Brain microvascular endothelial cell (primary cell): ENCODE results near the gene POU2AF1.

Source experiments
- DNase-seq: peaks from one replicate; pipeline ENCODE4 v3.0.0-alpha.2; 2020
- H3K27ac ChIP-seq: fragments of 250-450 bp; sonication (Bioruptor Pico); 2 replicates; pipeline ENCODE4 v1.5.1; 2020; ENCODE audit warnings: mild to moderate bottlenecking, moderate library complexity
- H3K27me3 ChIP-seq: fragments of 250-450 bp; sonication (Bioruptor Pico); replicated peaks from 2 replicates; pipeline ENCODE4 v1.5.1; 2020; ENCODE audit warnings: mild to moderate bottlenecking
- H3K36me3 ChIP-seq: fragments of 250-450 bp; sonication (Bioruptor Pico); replicated peaks from 2 replicates; pipeline ENCODE4 v1.5.1; 2020; ENCODE audit warnings: mild to moderate bottlenecking
- H3K4me3 ChIP-seq: 2 replicates; pipeline ENCODE4 v1.5.1; 2011; ENCODE audit warnings: low read depth, mild to moderate bottlenecking, control low read depth, low read length, moderate library complexity
- CTCF ChIP-seq: IDR thresholded peaks from 2 replicates; pipeline ENCODE4 v1.5.1; 2011; ENCODE audit warnings: low read depth, mild to moderate bottlenecking, moderate library complexity, low read length, control low read depth, inconsistent platforms; ENCODE audit errors: missing control alignments
- in situ Hi-C: cut with HindIII; loops from 2 replicates; pipeline ENCODE4 v1.10.0; 2017; ENCODE audit warnings: low sequenced_read_pairs, low pct_ligation_motif_present

Gene POU2AF1

GRCh38 chr11:111384494-111384893 is 5.4 kb upstream of the POU2AF1 start:
- Histone ChIP-seq H3K27ac (no peak overlapping the region), H3K4me3 (no peak overlapping the region), H3K27me3 (no peaks in the 10 kb centered on the region), H3K36me3 (no peaks in the 10 kb centered on the region)
- in situ Hi-C loops = no loop called here
- TF ChIP-seq CTCF = no peak
- no peak for DNase-seq

GRCh38 chr11:111382451-111382850 is 3.4 kb upstream of the POU2AF1 start:
- no peak for DNase-seq
- no peak overlapping the region for H3K4me3 ChIP-seq
- in situ Hi-C loops = no loop called here

GRCh38 chr11:111379602-111380136 is 594 bp upstream of the POU2AF1 start:
- in situ Hi-C loops = no loop called here
- no peak for TF ChIP-seq CTCF
- no peak overlapping the region for H3K4me3 ChIP-seq
- no peak overlapping the region for H3K27ac ChIP-seq
- no peaks in the 10 kb centered on the region for H3K27me3 ChIP-seq
- no peak for DNase-seq
- no peaks in the 10 kb centered on the region for H3K36me3 ChIP-seq

More at GRCh38 chr11:111382451-111382850, 3.4 kb upstream of the POU2AF1 start:
- no peaks in the 10 kb centered on the region for H3K27me3 ChIP-seq
- no peak overlapping the region for H3K27ac ChIP-seq
- H3K36me3 ChIP-seq = no peaks in the 10 kb centered on the region
- TF ChIP-seq CTCF = no peak

GRCh38 chr11:111378185-111378860 is 752 bp downstream of the POU2AF1 start:
- in situ Hi-C loops = no loop called here
- Histone ChIP-seq H3K27ac (no peak overlapping the region), H3K27me3 (no peaks in the 10 kb centered on the region), H3K4me3 (no peak overlapping the region), H3K36me3 (no peaks in the 10 kb centered on the region)
- DNase-seq = no peak
- no peak for TF ChIP-seq CTCF

- Histone ChIP-seq H3K36me3 (no peaks in the 10 kb centered on the region), H3K4me3 (no peak overlapping the region), H3K27ac (no peak overlapping the region), H3K27me3 (no peaks in the 10 kb centered on the region)
- in situ Hi-C loops = no loop called here
- TF ChIP-seq CTCF = no peak
- DNase-seq = no peak
Measured at GRCh38 chr11:111376181-111376871, 2.7 kb downstream of the POU2AF1 start.
